IPS-15b (cell line): ENCODE measurements around the gene EIF2AK3.

Experiments
- H3K27me3 ChIP-seq: one replicate; pipeline ENCODE4 v1.6.1; 2013; ENCODE audit warnings: low read length; ENCODE audit not compliant: control insufficient read depth, insufficient read depth
- H3K36me3 ChIP-seq: one replicate; pipeline ENCODE4 v1.6.1; 2013; ENCODE audit warnings: low read length; ENCODE audit not compliant: control insufficient read depth, insufficient read depth
- H3K4me1 ChIP-seq: one replicate; pipeline ENCODE4 v1.6.1; 2013; ENCODE audit warnings: mild to moderate bottlenecking, low read length; ENCODE audit not compliant: control insufficient read depth, insufficient read depth
- H3K4me3 ChIP-seq: one replicate; pipeline ENCODE4 v1.5.1; 2013; ENCODE audit warnings: low read depth, low read length
- H3K9ac ChIP-seq: one replicate; pipeline ENCODE4 v1.6.1; 2013; ENCODE audit warnings: low read depth, mild to moderate bottlenecking, low read length
- H3K9me3 ChIP-seq: one replicate; pipeline ENCODE4 v1.6.1; 2013; ENCODE audit warnings: mild to moderate bottlenecking, low read length; ENCODE audit not compliant: control insufficient read depth, insufficient read depth

Gene EIF2AK3

GRCh38 chr2:88613921-88614320, 13.3 kb downstream of the EIF2AK3 start:
- Histone ChIP-seq H3K9ac (no peak overlapping the region), H3K27me3 (no peaks in the 10 kb centered on the region), H3K36me3 (no peaks in the 10 kb centered on the region), H3K9me3 (no peaks in the 10 kb centered on the region), H3K4me1 (no peaks in the 10 kb centered on the region), H3K4me3 (no peak overlapping the region)

- no peaks in the 10 kb centered on the region for H3K36me3 ChIP-seq
- H3K9me3 ChIP-seq: no peaks in the 10 kb centered on the region
- peaks cover 11% of the 10 kb centered on the region for H3K4me1 ChIP-seq
- no peaks in the 10 kb centered on the region for H3K27me3 ChIP-seq
- H3K9ac ChIP-seq: no peak overlapping the region
- no peak overlapping the region for H3K4me3 ChIP-seq
Observed at GRCh38 chr2:88608184-88608583, 19.1 kb downstream of the EIF2AK3 start.

GRCh38 chr2:88607416-88607815, 19.8 kb downstream of the EIF2AK3 start:
- no peaks in the 10 kb centered on the region for H3K9me3 ChIP-seq
- no peak overlapping the region for H3K4me3 ChIP-seq
- no peaks in the 10 kb centered on the region for H3K36me3 ChIP-seq
- peaks cover 16% of the 10 kb centered on the region for H3K4me1 ChIP-seq
- H3K9ac ChIP-seq: no peak overlapping the region
- no peaks in the 10 kb centered on the region for H3K27me3 ChIP-seq

- Histone ChIP-seq H3K4me3 (no peak overlapping the region), H3K9me3 (no peaks in the 10 kb centered on the region), H3K36me3 (no peaks in the 10 kb centered on the region), H3K4me1 (peaks cover 16% of the 10 kb centered on the region), H3K9ac (no peak overlapping the region), H3K27me3 (no peaks in the 10 kb centered on the region)
Observed at GRCh38 chr2:88606371-88607030, 20.8 kb downstream of the EIF2AK3 start.

- no peak overlapping the region for H3K9ac ChIP-seq
- H3K4me3 ChIP-seq: no peak overlapping the region
- no peaks in the 10 kb centered on the region for H3K36me3 ChIP-seq
- H3K9me3 ChIP-seq: no peaks in the 10 kb centered on the region
- H3K27me3 ChIP-seq: no peaks in the 10 kb centered on the region
- H3K4me1 ChIP-seq: peaks cover 35% of the 10 kb centered on the region
Observed at GRCh38 chr2:88603146-88603545, 24.1 kb downstream of the EIF2AK3 start.

- Histone ChIP-seq H3K4me1 (peaks cover 40% of the 10 kb centered on the region), H3K9ac (no peak overlapping the region), H3K36me3 (no peaks in the 10 kb centered on the region), H3K9me3 (no peaks in the 10 kb centered on the region), H3K27me3 (no peaks in the 10 kb centered on the region), H3K4me3 (no peak overlapping the region)
Observed at GRCh38 chr2:88602022-88602421, 25.2 kb downstream of the EIF2AK3 start.

- no peak overlapping the region for H3K9ac ChIP-seq
- H3K4me3 ChIP-seq: no peak overlapping the region
Observed at GRCh38 chr2:88601286-88601685, 26.0 kb downstream of the EIF2AK3 start.

GRCh38 chr2:88600038-88600465, 27.2 kb downstream of the EIF2AK3 start:
- peaks cover 45% of the 10 kb centered on the region for H3K4me1 ChIP-seq
- H3K4me3 ChIP-seq: no peak overlapping the region
- no peaks in the 10 kb centered on the region for H3K36me3 ChIP-seq

More at GRCh38 chr2:88601286-88601685, 26.0 kb downstream of the EIF2AK3 start:
- no peaks in the 10 kb centered on the region for H3K27me3 ChIP-seq
- H3K4me1 ChIP-seq: peaks cover 42% of the 10 kb centered on the region
- no peaks in the 10 kb centered on the region for H3K9me3 ChIP-seq
- H3K36me3 ChIP-seq: no peaks in the 10 kb centered on the region

GRCh38 chr2:88599527-88599926, 27.7 kb downstream of the EIF2AK3 start:
- Histone ChIP-seq H3K36me3 (no peaks in the 10 kb centered on the region), H3K9ac (no peak overlapping the region), H3K9me3 (no peaks in the 10 kb centered on the region), H3K4me1 (peaks cover 44% of the 10 kb centered on the region), H3K27me3 (no peaks in the 10 kb centered on the region), H3K4me3 (no peak overlapping the region)

More at GRCh38 chr2:88600038-88600465, 27.2 kb downstream of the EIF2AK3 start:
- no peak overlapping the region for H3K9ac ChIP-seq
- no peaks in the 10 kb centered on the region for H3K9me3 ChIP-seq
- H3K27me3 ChIP-seq: no peaks in the 10 kb centered on the region

- no peak overlapping the region for H3K4me3 ChIP-seq
- H3K4me1 ChIP-seq: peaks cover 29% of the 10 kb centered on the region
- H3K27me3 ChIP-seq: no peaks in the 10 kb centered on the region
- no peak overlapping the region for H3K9ac ChIP-seq
- H3K9me3 ChIP-seq: no peaks in the 10 kb centered on the region
- H3K36me3 ChIP-seq: peaks cover 3% of the 10 kb centered on the region
Observed at GRCh38 chr2:88597168-88597567, 30.1 kb downstream of the EIF2AK3 start.

GRCh38 chr2:88596141-88596830, 31.0 kb downstream of the EIF2AK3 start:
- Histone ChIP-seq H3K4me1 (peaks cover 28% of the 10 kb centered on the region), H3K9ac (no peak overlapping the region), H3K36me3 (peaks cover 3% of the 10 kb centered on the region), H3K9me3 (no peaks in the 10 kb centered on the region), H3K27me3 (no peaks in the 10 kb centered on the region), H3K4me3 (no peak overlapping the region)

- H3K9ac ChIP-seq: no peak overlapping the region
- H3K27me3 ChIP-seq: no peaks in the 10 kb centered on the region
- no peaks in the 10 kb centered on the region for H3K9me3 ChIP-seq
- H3K36me3 ChIP-seq: peaks cover 3% of the 10 kb centered on the region
- no peak overlapping the region for H3K4me3 ChIP-seq
- H3K4me1 ChIP-seq: peaks cover 4% of the 10 kb centered on the region
Observed at GRCh38 chr2:88591698-88592097, 35.6 kb downstream of the EIF2AK3 start.
